Nephron (organoid): ENCODE data around the gene UFD1.

ENCODE experiments used
- H3K27ac Mint-ChIP-seq, 3 experiments: 2 replicates each; pipeline ENCODE4 v1.8.0; 2020; ENCODE audit warnings: mixed read lengths in 3 of 3, mild to moderate bottlenecking in 2 of 3, moderate library complexity in 1 of 3
- H3K27me3 Mint-ChIP-seq: 2 replicates; pipeline ENCODE4 v1.8.0; 2021; ENCODE audit warnings: low read depth, mild to moderate bottlenecking, moderate library complexity, mixed read lengths
- H3K36me3 Mint-ChIP-seq: 2 replicates; pipeline ENCODE4 v1.8.0; 2020; ENCODE audit warnings: low read depth, mixed read lengths
- H3K4me1 Mint-ChIP-seq: 2 replicates; pipeline ENCODE4 v1.8.0; 2020; ENCODE audit warnings: mixed read lengths
- H3K4me3 Mint-ChIP-seq, 3 experiments: 2 replicates each; pipeline ENCODE4 v1.8.0; 2020; ENCODE audit warnings: mild to moderate bottlenecking in 3 of 3, mixed read lengths in 3 of 3, moderate library complexity in 2 of 3
- H3K9me3 Mint-ChIP-seq: 2 replicates; pipeline ENCODE4 v1.8.0; 2020; ENCODE audit warnings: mixed read lengths
- CTCF ChIP-seq, 3 experiments: fragments of 200-600 bp; sonication (generic); IDR thresholded peaks; one replicate each; pipeline ENCODE4 v1.5.0; 2021; ENCODE audit warnings: antibody characterized with exemption in 3 of 3; ENCODE audit not compliant: unreplicated experiment in 3 of 3

The UFD1 gene

GRCh38 chr22:19488884-19489843 lies 10.2 kb upstream of the UFD1 start:
- Mint-ChIP-seq H3K4me1 (no peaks in the 10 kb centered on the region), H3K9me3 (no peaks in the 10 kb centered on the region), H3K36me3 (peaks cover 14% of the 10 kb centered on the region), H3K4me3 (no peak overlapping the region), H3K27me3 (no peaks in the 10 kb centered on the region), H3K27ac (no peak overlapping the region)
- TF ChIP-seq CTCF (IDR thresholded peaks at IDR 0.05; ENCODE audit: unreplicated experiment in 3 of 3), result peak in 1 of 3 experiments; percentile 6

- Mint-ChIP-seq H3K27me3 (no peaks in the 10 kb centered on the region), H3K4me3 (no peak overlapping the region)
Measured at GRCh38 chr22:19488285-19488684, 9.3 kb upstream of the UFD1 start.

GRCh38 chr22:19483481-19484244 lies 4.7 kb upstream of the UFD1 start:
- no peaks in the 10 kb centered on the region for H3K27me3 Mint-ChIP-seq
- peaks cover 19% of the 10 kb centered on the region for H3K36me3 Mint-ChIP-seq
- H3K4me1 Mint-ChIP-seq, result peaks cover 15% of the 10 kb centered on the region
- no peaks in the 10 kb centered on the region for H3K9me3 Mint-ChIP-seq
- H3K27ac Mint-ChIP-seq, result no peak overlapping the region
- H3K4me3 Mint-ChIP-seq, result no peak overlapping the region
- no peak for TF ChIP-seq CTCF (IDR thresholded peaks at IDR 0.05; ENCODE audit: unreplicated experiment in 3 of 3)

More at GRCh38 chr22:19488285-19488684, 9.3 kb upstream of the UFD1 start:
- Mint-ChIP-seq H3K27ac (no peak overlapping the region), H3K4me1 (no peaks in the 10 kb centered on the region), H3K36me3 (peaks cover 19% of the 10 kb centered on the region), H3K9me3 (no peaks in the 10 kb centered on the region)
- no peak for TF ChIP-seq CTCF (IDR thresholded peaks at IDR 0.05; ENCODE audit: unreplicated experiment in 3 of 3)

DNA sequence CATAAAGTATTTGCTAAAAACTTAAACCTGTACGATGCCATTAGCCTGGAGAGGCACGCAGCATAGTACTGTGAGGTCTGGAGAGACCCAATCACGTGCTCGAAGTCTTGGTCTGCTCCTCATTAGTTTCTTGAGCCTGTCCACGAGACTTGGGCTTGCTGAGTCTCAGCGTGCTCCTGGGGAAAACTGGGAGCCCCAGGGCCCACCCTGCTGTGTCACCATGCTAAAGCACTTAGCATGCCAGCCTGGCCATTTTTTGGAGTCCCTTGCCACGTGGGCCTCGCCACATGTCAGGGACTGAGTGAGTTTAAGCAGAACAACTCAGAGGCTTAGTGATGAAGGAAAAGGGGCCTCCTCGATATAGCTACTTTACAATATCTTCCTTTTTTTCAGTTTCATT lies 3.3 kb upstream of the UFD1 start:
- Mint-ChIP-seq H3K27ac (no peak overlapping the region), H3K27me3 (no peaks in the 10 kb centered on the region), H3K36me3 (peaks cover 19% of the 10 kb centered on the region), H3K4me3 (peak overlapping the region in 1 of 3 experiments; percentile 37), H3K9me3 (no peaks in the 10 kb centered on the region), H3K4me1 (peaks cover 25% of the 10 kb centered on the region)
- TF ChIP-seq CTCF (IDR thresholded peaks at IDR 0.05; ENCODE audit: unreplicated experiment in 3 of 3), result no peak

- no peak for TF ChIP-seq CTCF (IDR thresholded peaks at IDR 0.05; ENCODE audit: unreplicated experiment in 3 of 3)
- Mint-ChIP-seq H3K36me3 (peaks cover 15% of the 10 kb centered on the region), H3K27me3 (no peaks in the 10 kb centered on the region), H3K4me1 (peaks cover 33% of the 10 kb centered on the region), H3K27ac (no peak overlapping the region), H3K4me3 (peak overlapping the region; percentile 88 to 98 (median 91)), H3K9me3 (no peaks in the 10 kb centered on the region)
Measured at GRCh38 chr22:19480789-19481188, 1.8 kb upstream of the UFD1 start.
